Ovary (tissue), 9 donors: ENCODE data around the gene TXNRD3. TPM values are rescaled to one million over a fixed set of nuclear protein-coding genes. Genes with fewer than 3 reads are reported as not detected.

ENCODE experiments used
- DNase-seq, 5 donors: peaks; one replicate each; pipeline ENCODE4 v3.0.0-alpha.2; 2019 to 2020
- H3K27ac ChIP-seq, 2 donors: fragments of 200-600 bp; one replicate each; pipeline versions ENCODE4 v1.5.1 to v1.8.0; 2019 to 2022
- H3K27me3 ChIP-seq: fragments of 200-600 bp; one replicate; pipeline ENCODE4 v1.8.0; 2022
- H3K36me3 ChIP-seq: fragments of 200-600 bp; sonication (generic); one replicate; pipeline ENCODE4 v1.5.1; 2019
- H3K4me1 ChIP-seq: one replicate; pipeline ENCODE4 v1.8.1; 2013; ENCODE audit warnings: mild to moderate bottlenecking, moderate library complexity; ENCODE audit not compliant: insufficient read depth
- H3K4me3 ChIP-seq: fragments of 200-600 bp; sonication (generic); one replicate; pipeline ENCODE4 v1.5.1; 2017
- H3K9me3 ChIP-seq, 2 donors: fragments of 200-600 bp in 1 of 2; sonication (generic) in 1 of 2; one replicate each; pipeline versions ENCODE4 v1.5.1 to v1.8.1; 2013 to 2019; ENCODE audit warnings: mild to moderate bottlenecking in 1 of 2, moderate library complexity in 1 of 2
- CTCF ChIP-seq, 3 donors: fragments of 450-650 bp in 2 of 3; fragments of 200-600 bp in 1 of 3; IDR thresholded peaks; one replicate each; pipeline versions ENCODE4 v1.5.1 to v1.8.0; 2016 to 2022; ENCODE audit warnings: antibody characterized with exemption in 3 of 3, mild to moderate bottlenecking in 1 of 3
- EP300 ChIP-seq: sonication (generic); formaldehyde crosslinking; IDR thresholded peaks from one replicate; pipeline ENCODE4 v1.6.1; 2017; ENCODE audit warnings: antibody characterized with exemption
- POLR2A ChIP-seq: fragments of 450-650 bp; IDR thresholded peaks from one replicate; pipeline ENCODE4 v1.6.1; 2017; ENCODE audit warnings: antibody characterized with exemption, mild to moderate bottlenecking, moderate library complexity
- WGBS, 3 donors: extraction: QIAGEN DNeasy Blood & Tissue Kit in 1 of 3; methylation state at CpG; one replicate each; pipeline versions ENCODE4 v1.1.5 to v1.1.7; 2013 to 2017; 5-methylcytosine and 5-hydroxymethylcytosine counted together
- intact Hi-C, 4 donors: fragments of 100-400 bp; cut with DNase I; formaldehyde crosslinking; loops; one replicate each; pipeline versions ENCODE4 v1.11.0 to v1.15.1; 2022 to 2023
- polyA plus RNA-seq, 2 donors: library from polyadenylated mRNA; stranded (reverse); fragments of 200-250 nt in 1 of 2; fragments of 350-450 nt in 1 of 2; fragmentation: Illumina TruSeq in 1 of 2; extraction: RNeasy Lipid Tissue Mini Kit (QIAGEN cat#74804) in 1 of 2; gene quantifications; one replicate each; pipeline ENCODE4 v1.2.3, GENCODE V29; 2013 to 2014
- total RNA-seq, 7 donors: library from RNA; depleted of rRNA in 2 of 7; stranded (reverse); fragments of >200 nt in 2 of 7; fragmentation: NEBNext Ultra II Directional in 3 of 7; extraction: Animal tissue kit (Norgen Biotek cat#: 25700) in 3 of 7; gene quantifications; one replicate each; pipeline versions ENCODE4 v1.1.0 to v1.2.4, GENCODE V29; 2016 to 2023
- donor health status: DM: no; HTN: no; CAD: no; lungs with moderate emphysema.
- donor health status: DM: no; HTN: no; CAD: no.
- donor health status: Bipolar disorder and iron deficiency.
- donor health status: DM: yes; HTN: yes; CAD: no.
- donor health status: DM: no; HTN: no; CAD: no.
- donor health status: DM: yes; HTN: yes; CAD: no.

TXNRD3 gene
- total and polyA plus RNA-seq, 9 donors, result 10.1 to 25.3 (median 19.6) TPM

- intact Hi-C loops, result no loop called here
- H3K36me3 ChIP-seq, result no peaks in the 10 kb centered on the region
- no peak for DNase-seq
These were observed 32.2 kb downstream of the TXNRD3 start for GRCh38 chr3:126622694-126623093.

GRCh38 chr3:126621627-126622345 lies 33.1 kb downstream of the TXNRD3 start:
- intact Hi-C loops, result no loop called here
- TF ChIP-seq CTCF (IDR thresholded peaks at IDR 0.05) (no peak), POLR2A (no peak), EP300 (no peak)

More at GRCh38 chr3:126622694-126623093, 32.2 kb downstream of the TXNRD3 start:
- no peak overlapping the region for H3K27ac ChIP-seq
- TF ChIP-seq CTCF (IDR thresholded peaks at IDR 0.05) (no peak), POLR2A (no peak), EP300 (no peak)
- H3K4me3 ChIP-seq, result no peak overlapping the region
- H3K4me1 ChIP-seq, result no peaks in the 10 kb centered on the region
- H3K9me3 ChIP-seq, result no peaks in the 10 kb centered on the region
- 93 to 100% (median 95%) methylated on average over 1 of the region's 1 CpG for WGBS, 3 donors
- no peaks in the 10 kb centered on the region for H3K27me3 ChIP-seq

GRCh38 chr3:126621171-126621570 lies 33.8 kb downstream of the TXNRD3 start:
- TF ChIP-seq CTCF (IDR thresholded peaks at IDR 0.05), result no peak
- TF ChIP-seq EP300, result no peak
- no peak for TF ChIP-seq POLR2A
- Histone ChIP-seq H3K27me3 (no peaks in the 10 kb centered on the region), H3K4me1 (no peaks in the 10 kb centered on the region), H3K27ac (no peak overlapping the region), H3K9me3 (no peaks in the 10 kb centered on the region), H3K4me3 (no peak overlapping the region), H3K36me3 (no peaks in the 10 kb centered on the region)
- WGBS, 3 donors, result 90 to 93% (median 92%) methylated on average over 1 of the region's 1 CpG
- DNase-seq, result no peak
- intact Hi-C loops, result no loop called here

More at GRCh38 chr3:126621627-126622345, 33.1 kb downstream of the TXNRD3 start:
- Histone ChIP-seq H3K9me3 (no peaks in the 10 kb centered on the region), H3K27ac (no peak overlapping the region), H3K27me3 (no peaks in the 10 kb centered on the region), H3K4me1 (no peaks in the 10 kb centered on the region), H3K36me3 (no peaks in the 10 kb centered on the region), H3K4me3 (no peak overlapping the region)
- WGBS, 3 donors, result 82 to 90% (median 88%) methylated on average over 2 of the region's 2 CpGs
- DNase-seq, result no peak

GRCh38 chr3:126620738-126621137 lies 34.2 kb downstream of the TXNRD3 start:
- no peaks in the 10 kb centered on the region for H3K9me3 ChIP-seq
- intact Hi-C loops, result no loop called here
- TF ChIP-seq POLR2A, result no peak
- TF ChIP-seq EP300, result no peak
- no peak for TF ChIP-seq CTCF (IDR thresholded peaks at IDR 0.05)
- no peaks in the 10 kb centered on the region for H3K27me3 ChIP-seq
- DNase-seq, result no peak
- H3K4me1 ChIP-seq, result no peaks in the 10 kb centered on the region
- H3K4me3 ChIP-seq, result no peak overlapping the region
- H3K36me3 ChIP-seq, result no peaks in the 10 kb centered on the region
- 92 to 93% (median 93%) methylated on average over 7 of the region's 7 CpGs for WGBS, 3 donors
- no peak overlapping the region for H3K27ac ChIP-seq
